SK-N-MC (cell line): ENCODE results near the gene RIOK3.

Experiments
- DNase-seq: peaks from one replicate; pipeline ENCODE4 v3.0.0-alpha.2; 2011; ENCODE audit warnings: low read depth, low spot score
- H3K27ac ChIP-seq: fragments of 200-600 bp; sonication (generic); 2 replicates; pipeline ENCODE4 v1.5.1; 2016; ENCODE audit warnings: mixed run types
- H3K36me3 ChIP-seq: fragments of 200-600 bp; sonication (generic); 2 replicates; pipeline ENCODE4 v1.6.1; 2017; ENCODE audit warnings: antibody characterized with exemption, low read length, mixed read lengths; ENCODE audit not compliant: insufficient read depth
- H3K4me3 ChIP-seq: fragments of 200-600 bp; sonication (generic); 2 replicates; pipeline ENCODE4 v1.5.1; 2016
- H3K9ac ChIP-seq: fragments of 200-600 bp; sonication (generic); 2 replicates; pipeline ENCODE4 v1.8.0; 2017; ENCODE audit warnings: mixed run types, mixed read lengths; ENCODE audit not compliant: insufficient read length
- H3K9me3 ChIP-seq: fragments of 200-600 bp; sonication (generic); 2 replicates; pipeline ENCODE4 v1.6.1; 2017; ENCODE audit warnings: low read depth, mild to moderate bottlenecking, antibody characterized with exemption, low read length, moderate library complexity, mixed read lengths
- EZH2 ChIP-seq: fragments of 200-600 bp; sonication (generic); IDR thresholded peaks from one replicate; pipeline ENCODE4 v1.6.1; 2017; ENCODE audit warnings: antibody characterized with exemption
- FOXP2 ChIP-seq: optimal IDR thresholded peaks from 2 replicates; pipeline ENCODE3; 2011; ENCODE audit warnings: mild to moderate bottlenecking, moderate library complexity; ENCODE audit not compliant: insufficient read depth; ENCODE audit errors: extremely low read length, control extremely low read depth
- POLR2AphosphoS5 ChIP-seq: IDR thresholded peaks from 2 replicates; pipeline ENCODE4 v1.6.1; 2012; ENCODE audit warnings: mild to moderate bottlenecking, low read depth, low read length, borderline replicate concordance

RIOK3 gene

GRCh38 chr18:23528580-23529472 lies 75.7 kb downstream of the RIOK3 start:
- H3K4me3 ChIP-seq, result no peak overlapping the region
- H3K9ac ChIP-seq, result no peak overlapping the region
- no peak for DNase-seq
- no peak overlapping the region for H3K27ac ChIP-seq
- peaks cover 40% of the 10 kb centered on the region for H3K36me3 ChIP-seq
- H3K9me3 ChIP-seq, result no peaks in the 10 kb centered on the region
- no peak for TF ChIP-seq FOXP2
- TF ChIP-seq EZH2, result no peak

GRCh38 chr18:23529604-23530003 lies 76.5 kb downstream of the RIOK3 start:
- no peak for TF ChIP-seq EZH2
- TF ChIP-seq POLR2AphosphoS5, result no peak
- TF ChIP-seq FOXP2, result no peak
- Histone ChIP-seq H3K27ac (no peak overlapping the region), H3K9ac (no peak overlapping the region), H3K9me3 (no peaks in the 10 kb centered on the region), H3K36me3 (peaks cover 42% of the 10 kb centered on the region), H3K4me3 (no peak overlapping the region)
- no peak for DNase-seq

GRCh38 chr18:23530195-23530594 lies 77.1 kb downstream of the RIOK3 start:
- no peak for DNase-seq
- no peak overlapping the region for H3K9ac ChIP-seq
- no peak overlapping the region for H3K27ac ChIP-seq
- H3K4me3 ChIP-seq, result no peak overlapping the region
- H3K9me3 ChIP-seq, result no peaks in the 10 kb centered on the region
- peaks cover 48% of the 10 kb centered on the region for H3K36me3 ChIP-seq
- TF ChIP-seq POLR2AphosphoS5 (no peak), FOXP2 (no peak), EZH2 (no peak)

GRCh38 chr18:23531912-23532311 lies 78.8 kb downstream of the RIOK3 start:
- DNase-seq, result no peak
- Histone ChIP-seq H3K4me3 (no peak overlapping the region), H3K36me3 (peaks cover 51% of the 10 kb centered on the region), H3K9me3 (no peaks in the 10 kb centered on the region), H3K9ac (no peak overlapping the region), H3K27ac (no peak overlapping the region)
- TF ChIP-seq EZH2, result no peak
- TF ChIP-seq POLR2AphosphoS5, result no peak
- TF ChIP-seq FOXP2, result no peak
